ENCODE data around the gene IGFL4. TPM values are rescaled to one million over a fixed set of nuclear protein-coding genes. Genes with fewer than 3 reads are reported as not detected.

Gene IGFL4
- total RNA-seq, 2 donors from 2014 or later = not detected

- H3K4me1 ChIP-seq = peaks cover 3% of the 10 kb centered on the region
- DNase-seq = no peak
- intact Hi-C loops (cut with DNase I) = no loop called here
Observed at GRCh38 chr19:46019270-46019669, 21.5 kb downstream of the IGFL4 start.

DNA sequence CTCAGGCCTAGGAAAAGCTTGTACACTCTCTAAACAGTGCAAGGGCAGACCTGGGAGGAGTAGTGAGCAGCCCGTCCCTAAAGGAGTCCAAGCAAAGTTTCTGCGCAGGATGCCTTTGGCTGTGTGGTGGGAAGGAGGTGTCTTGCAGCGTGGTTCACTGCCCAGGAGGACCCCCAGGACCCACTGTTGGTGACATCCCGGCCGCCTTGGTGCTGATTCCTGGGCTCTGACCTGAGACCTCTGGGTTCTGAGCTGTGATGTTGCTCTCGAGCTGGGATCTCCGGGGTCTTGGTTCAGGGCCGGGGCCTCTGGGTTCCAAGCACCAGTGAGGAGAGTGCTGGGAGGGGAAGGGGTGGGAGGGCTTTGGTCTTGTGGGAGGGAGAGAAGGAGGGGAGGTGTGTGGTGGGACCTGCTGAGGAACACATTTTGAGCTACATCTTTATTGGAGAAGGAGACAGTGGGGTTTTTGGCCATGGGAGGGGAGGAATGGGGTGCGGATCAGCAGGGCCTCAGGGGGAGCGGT is 22.0 kb downstream of the IGFL4 start:
- DNase-seq = no peak
- intact Hi-C loops (cut with DNase I) = no loop called here
- no peaks in the 10 kb centered on the region for H3K9me3 ChIP-seq
- no peaks in the 10 kb centered on the region for H3K36me3 ChIP-seq
- peaks cover 17% of the 10 kb centered on the region for H3K27me3 ChIP-seq
- H3K27ac ChIP-seq = no peak overlapping the region
- peaks cover 3% of the 10 kb centered on the region for H3K4me1 ChIP-seq
- TF ChIP-seq CTCF (IDR thresholded peaks at IDR 0.05) = no peak
- H3K4me3 ChIP-seq = no peak overlapping the region
- no peak overlapping the region for H3K9ac ChIP-seq (ENCODE audit: low read depth in 2 of 2, low read length in 2 of 2)

More at GRCh38 chr19:46019270-46019669, 21.5 kb downstream of the IGFL4 start:
- no peak overlapping the region for H3K9ac ChIP-seq (ENCODE audit: low read depth in 2 of 2, low read length in 2 of 2)
- no peak overlapping the region for H3K27ac ChIP-seq
- H3K4me3 ChIP-seq = no peak overlapping the region
- TF ChIP-seq CTCF (IDR thresholded peaks at IDR 0.05) = no peak
- H3K9me3 ChIP-seq = no peaks in the 10 kb centered on the region
- H3K36me3 ChIP-seq = no peaks in the 10 kb centered on the region
- peaks cover 16% of the 10 kb centered on the region for H3K27me3 ChIP-seq

DNA sequence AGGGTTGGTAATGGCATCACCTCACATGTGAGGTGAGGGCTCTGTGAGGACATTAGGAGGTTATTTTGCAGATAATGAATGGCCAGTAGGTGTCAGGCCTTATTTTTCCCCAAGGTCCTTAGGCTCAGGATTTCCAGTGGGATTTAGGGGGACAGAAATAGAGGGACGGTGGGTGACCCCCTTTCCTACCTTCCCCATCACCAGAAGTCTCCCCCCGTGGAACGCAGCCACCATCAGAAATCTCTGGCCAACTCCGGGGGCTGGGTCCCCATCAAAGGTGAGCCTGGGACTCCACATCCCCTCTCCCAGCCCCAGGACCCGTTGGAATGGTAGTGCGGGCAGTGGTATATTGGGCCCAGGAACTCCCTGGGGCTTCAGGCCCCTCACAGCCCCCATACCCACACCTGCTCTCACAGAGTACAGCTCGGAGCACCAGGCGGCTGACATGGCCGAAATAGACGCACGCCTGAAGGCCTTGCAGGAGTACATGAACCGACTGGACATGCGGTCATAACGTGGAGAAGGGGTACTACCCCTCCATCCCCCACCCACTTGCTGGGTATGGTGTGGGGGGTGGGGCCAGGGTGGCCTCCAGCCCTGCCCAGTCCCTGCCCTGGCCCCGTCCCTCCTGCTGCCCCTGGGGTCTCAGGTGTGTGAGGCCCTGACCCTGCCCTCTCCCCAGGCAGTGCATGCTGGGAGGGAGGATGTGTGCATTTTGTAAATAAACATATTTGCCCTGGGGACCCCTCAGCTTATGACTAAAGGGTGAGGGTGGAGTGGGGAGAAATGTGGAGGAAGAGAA is 22.7 kb downstream of the IGFL4 start:
- intact Hi-C loops (cut with DNase I) = no loop called here

GRCh38 chr19:46017095-46017429 is 23.7 kb downstream of the IGFL4 start:
- TF ChIP-seq CTCF (IDR thresholded peaks at IDR 0.05) = no peak
- H3K27ac ChIP-seq = no peak overlapping the region
- H3K9ac ChIP-seq (ENCODE audit: low read depth in 2 of 2, low read length in 2 of 2) = no peak overlapping the region
- intact Hi-C loops (cut with DNase I) = no loop called here
- no peak for DNase-seq
- H3K9me3 ChIP-seq = no peaks in the 10 kb centered on the region
- H3K4me3 ChIP-seq = no peak overlapping the region
- H3K4me1 ChIP-seq = peaks cover 3% of the 10 kb centered on the region
- peaks cover 10% of the 10 kb centered on the region for H3K27me3 ChIP-seq
- no peaks in the 10 kb centered on the region for H3K36me3 ChIP-seq

More for the DNA sequence above, 22.7 kb downstream of the IGFL4 start:
- Histone ChIP-seq H3K9ac (ENCODE audit: low read depth in 2 of 2, low read length in 2 of 2) (no peak overlapping the region), H3K4me1 (peaks cover 3% of the 10 kb centered on the region), H3K36me3 (no peaks in the 10 kb centered on the region), H3K9me3 (no peaks in the 10 kb centered on the region), H3K4me3 (no peak overlapping the region), H3K27me3 (peaks cover 17% of the 10 kb centered on the region), H3K27ac (no peak overlapping the region)
- no peak for TF ChIP-seq CTCF (IDR thresholded peaks at IDR 0.05)
- no peak for DNase-seq

GRCh38 chr19:46016426-46017094 is 24.2 kb downstream of the IGFL4 start:
- peak; percentile 82 for TF ChIP-seq CTCF (IDR thresholded peaks at IDR 0.05)
- intact Hi-C loops (cut with DNase I) = no loop called here
- Histone ChIP-seq H3K27ac (no peak overlapping the region), H3K36me3 (no peaks in the 10 kb centered on the region), H3K9me3 (no peaks in the 10 kb centered on the region), H3K9ac (ENCODE audit: low read depth in 2 of 2, low read length in 2 of 2) (peak overlapping the region; percentile 64 to 77), H3K4me1 (peaks cover 3% of the 10 kb centered on the region), H3K4me3 (peak overlapping the region; percentile 57), H3K27me3 (peaks cover 10% of the 10 kb centered on the region)
- peak; percentile 85 for DNase-seq

All from colonic mucosa (tissue), 4 donors.